Stimulated activated CD4-positive, alpha-beta T cell treated with anti-CD3 and anti-CD28 coated beads, Interleukin-1b, Interleukin-23, amount 100 ng/mL, for 4 hours (primary cell): ENCODE measurements around the gene IFITM5.
"Not testable (repeated sequence)": the region's sequence is repeated elsewhere in the genome, so short reads cannot be mapped to it uniquely, and the experiment has no call there.

Experiments used
- DNase-seq, 2 donors: peaks; one replicate each; pipeline ENCODE4 v3.0.0-alpha.2; 2020; ENCODE audit warnings: low read depth in 2 of 2

Gene IFITM5

GRCh38 chr11:295351-296170 lies 3.8 kb downstream of the IFITM5 start:
- DNase-seq = no peak

DNA sequence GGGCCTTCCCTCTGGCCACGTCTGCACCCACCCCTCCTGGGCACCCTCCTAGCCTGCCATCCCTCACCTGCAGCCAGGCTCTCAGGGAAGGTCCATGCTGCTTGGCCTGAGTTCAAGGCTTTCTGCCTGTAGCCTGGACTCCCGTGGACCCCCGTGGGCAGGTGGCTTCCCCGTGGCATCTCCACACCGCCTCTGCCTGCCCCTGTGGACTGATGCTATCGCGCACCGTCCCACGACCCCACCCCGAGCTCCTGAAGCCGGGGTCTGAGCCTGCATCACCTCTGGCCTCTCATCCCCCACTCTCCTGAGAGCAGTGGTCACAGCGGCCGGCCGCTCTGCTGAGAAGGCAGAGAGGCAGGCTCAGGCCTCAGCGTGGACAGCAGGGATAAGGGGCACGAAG lies 4.5 kb downstream of the IFITM5 start:
- DNase-seq = no peak

GRCh38 chr11:293852-294661 lies 5.3 kb downstream of the IFITM5 start:
- no peak for DNase-seq

GRCh38 chr11:293271-293851 lies 6.0 kb downstream of the IFITM5 start:
- DNase-seq = no peak

DNA sequence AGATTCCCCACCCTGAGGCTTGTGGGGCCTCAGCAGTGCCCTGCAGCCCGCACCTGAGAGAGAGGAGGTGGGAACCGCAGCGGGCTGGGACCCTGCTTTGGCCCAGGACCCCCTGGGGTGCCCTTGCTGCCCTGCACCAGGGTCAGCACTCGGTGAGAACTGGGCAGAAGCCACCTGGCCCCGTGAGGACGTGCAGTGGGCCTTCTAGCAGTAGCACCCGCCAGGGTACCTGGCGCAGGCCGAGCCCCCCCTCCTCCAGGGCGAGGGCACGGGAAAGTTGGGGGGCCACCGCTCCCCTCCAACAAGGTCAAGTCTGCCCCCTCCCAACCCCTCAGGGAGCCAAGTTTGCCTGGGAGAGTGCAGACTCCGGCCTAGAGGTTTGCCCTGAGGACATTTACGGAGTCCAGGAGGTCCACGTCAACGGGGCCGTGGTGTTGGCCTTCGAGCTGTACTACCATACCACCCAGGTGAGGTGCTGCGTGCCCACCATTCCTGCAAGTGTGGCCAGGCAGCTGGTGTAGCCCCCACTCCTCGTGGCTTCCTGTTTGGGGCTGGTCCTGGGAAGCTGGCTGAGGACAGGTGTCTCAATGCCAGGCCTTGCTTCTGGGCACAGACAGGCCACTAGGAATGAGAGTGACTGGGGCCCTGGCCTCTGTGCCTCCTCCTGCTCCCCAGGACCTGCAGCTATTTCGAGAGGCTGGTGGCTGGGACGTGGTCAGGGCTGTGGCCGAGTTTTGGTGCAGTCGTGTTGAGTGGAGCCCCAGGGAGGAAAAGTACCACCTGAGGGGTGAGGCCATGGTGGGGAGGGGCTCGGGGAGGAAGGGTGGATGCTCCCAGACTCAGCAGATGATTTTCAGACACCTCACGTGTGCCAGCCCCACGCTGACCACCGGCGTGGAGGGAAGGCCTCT lies 6.9 kb downstream of the IFITM5 start:
- DNase-seq = no peak

DNA sequence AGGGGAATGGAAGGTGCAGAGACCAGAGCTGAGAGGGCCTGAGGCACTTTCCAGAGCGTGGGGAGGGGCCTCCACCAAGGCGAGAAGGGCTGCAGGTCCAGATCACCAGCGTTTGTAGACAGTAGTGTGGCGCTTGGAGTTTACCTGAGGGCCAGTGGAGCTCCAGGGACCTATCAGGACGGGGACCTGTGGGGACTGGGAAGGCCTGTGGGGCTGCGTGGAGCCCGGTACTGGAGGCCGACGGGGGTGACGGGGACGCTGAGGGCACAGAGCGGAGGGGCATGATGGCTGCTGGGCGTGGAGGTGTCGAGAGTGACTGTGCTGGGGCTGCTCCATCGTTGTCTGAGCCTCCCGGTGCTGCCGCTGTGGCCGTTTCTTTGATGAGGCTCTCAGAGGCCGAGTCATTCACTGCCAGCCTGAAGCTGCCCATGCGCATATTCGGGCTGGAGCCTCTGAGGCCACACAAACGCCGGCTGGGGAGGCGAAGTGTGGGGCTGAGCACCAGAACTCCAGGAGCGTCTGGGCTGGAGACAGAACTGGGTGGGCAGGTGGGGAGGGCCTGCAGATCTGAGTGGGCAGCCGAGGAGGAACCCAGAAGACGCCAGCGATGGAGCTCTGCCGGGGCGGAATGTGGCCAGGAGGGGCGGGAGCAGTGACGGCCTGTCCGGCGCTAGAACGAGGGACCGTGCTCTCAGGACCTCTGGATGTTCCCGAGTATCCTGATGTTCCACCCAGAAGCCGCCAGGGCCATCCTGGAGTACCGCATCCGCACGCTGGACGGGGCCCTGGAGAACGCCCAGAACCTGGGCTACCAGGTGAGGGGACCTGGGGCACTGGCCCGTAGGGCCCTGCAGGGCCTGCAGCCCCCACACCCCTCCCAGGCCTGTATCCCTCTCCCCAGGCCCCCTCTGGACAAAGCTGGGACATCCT lies 7.8 kb downstream of the IFITM5 start:
- DNase-seq = no peak

DNA sequence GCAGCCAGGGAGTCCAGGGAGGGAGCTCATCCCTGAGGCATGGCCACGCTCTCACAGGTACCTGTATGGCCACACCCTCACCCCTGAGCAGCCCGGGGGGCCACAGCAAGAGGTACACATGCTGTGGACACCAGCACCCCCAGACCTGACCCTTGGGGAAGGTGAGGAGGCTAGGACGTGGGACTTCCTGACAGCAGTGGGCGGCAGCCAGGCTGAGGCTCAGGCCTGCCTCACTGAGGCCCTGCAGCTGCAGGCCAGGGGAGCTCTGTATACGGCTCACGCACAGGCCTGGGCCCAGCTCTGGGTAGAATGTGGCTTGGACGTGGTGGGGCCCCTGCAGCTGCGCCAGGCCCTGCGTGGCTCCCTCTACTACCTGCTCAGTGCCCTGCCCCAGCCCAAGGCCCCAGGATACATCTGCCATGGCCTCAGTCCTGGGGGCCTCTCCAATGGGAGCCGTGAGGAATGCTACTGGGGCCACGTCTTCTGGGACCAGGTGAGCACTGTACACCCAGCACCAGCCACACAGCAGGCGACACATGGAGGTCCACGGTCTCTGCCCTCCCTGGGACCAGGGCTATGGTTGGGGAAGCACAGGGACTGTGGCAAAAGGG lies 8.6 kb downstream of the IFITM5 start:
- DNase-seq = no peak

DNA sequence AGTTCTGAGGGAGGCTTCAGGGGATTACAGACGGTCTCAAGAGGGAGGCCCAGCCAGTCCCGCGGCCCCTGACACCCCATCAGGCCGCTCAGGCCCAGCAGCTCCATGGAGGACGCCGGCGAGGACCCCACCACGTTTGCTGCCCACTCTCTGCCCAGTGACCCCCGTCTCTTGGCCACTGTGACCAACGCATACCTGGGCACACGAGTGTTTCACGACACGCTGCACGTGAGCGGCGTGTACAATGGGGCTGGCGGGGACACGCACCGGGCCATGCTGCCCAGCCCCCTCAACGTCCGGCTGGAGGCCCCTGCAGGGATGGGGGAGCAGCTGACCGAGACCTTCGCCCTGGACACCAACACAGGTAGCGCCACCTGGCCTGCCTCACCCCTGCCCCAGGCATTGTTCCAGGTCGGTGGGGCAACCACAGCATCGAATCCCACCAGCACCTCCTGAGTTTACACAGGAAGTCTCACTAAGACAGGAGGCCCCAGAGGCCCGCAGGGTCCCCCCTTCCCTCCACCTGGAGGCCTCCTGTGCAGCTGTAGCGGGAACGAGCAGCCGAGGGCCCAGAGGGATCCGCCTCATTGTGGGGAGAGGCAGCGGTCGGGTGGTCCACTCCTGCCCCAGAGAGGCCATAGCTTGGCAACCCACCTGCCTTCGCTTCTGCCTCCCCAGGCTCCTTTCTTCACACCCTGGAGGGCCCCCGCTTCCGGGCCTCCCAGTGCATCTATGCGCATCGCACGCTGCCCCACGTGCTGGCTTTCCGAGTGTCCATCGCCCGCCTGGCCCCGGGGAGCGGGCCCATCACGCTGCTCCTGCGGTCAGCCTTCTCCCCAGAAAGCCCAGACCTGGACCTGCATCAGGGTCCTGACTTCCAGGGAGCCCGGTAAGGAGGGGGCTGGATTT lies 9.4 kb downstream of the IFITM5 start:
- DNase-seq = no peak

- no peak for DNase-seq
Measured at GRCh38 chr11:289398-289711, 10.0 kb downstream of the IFITM5 start.

DNA sequence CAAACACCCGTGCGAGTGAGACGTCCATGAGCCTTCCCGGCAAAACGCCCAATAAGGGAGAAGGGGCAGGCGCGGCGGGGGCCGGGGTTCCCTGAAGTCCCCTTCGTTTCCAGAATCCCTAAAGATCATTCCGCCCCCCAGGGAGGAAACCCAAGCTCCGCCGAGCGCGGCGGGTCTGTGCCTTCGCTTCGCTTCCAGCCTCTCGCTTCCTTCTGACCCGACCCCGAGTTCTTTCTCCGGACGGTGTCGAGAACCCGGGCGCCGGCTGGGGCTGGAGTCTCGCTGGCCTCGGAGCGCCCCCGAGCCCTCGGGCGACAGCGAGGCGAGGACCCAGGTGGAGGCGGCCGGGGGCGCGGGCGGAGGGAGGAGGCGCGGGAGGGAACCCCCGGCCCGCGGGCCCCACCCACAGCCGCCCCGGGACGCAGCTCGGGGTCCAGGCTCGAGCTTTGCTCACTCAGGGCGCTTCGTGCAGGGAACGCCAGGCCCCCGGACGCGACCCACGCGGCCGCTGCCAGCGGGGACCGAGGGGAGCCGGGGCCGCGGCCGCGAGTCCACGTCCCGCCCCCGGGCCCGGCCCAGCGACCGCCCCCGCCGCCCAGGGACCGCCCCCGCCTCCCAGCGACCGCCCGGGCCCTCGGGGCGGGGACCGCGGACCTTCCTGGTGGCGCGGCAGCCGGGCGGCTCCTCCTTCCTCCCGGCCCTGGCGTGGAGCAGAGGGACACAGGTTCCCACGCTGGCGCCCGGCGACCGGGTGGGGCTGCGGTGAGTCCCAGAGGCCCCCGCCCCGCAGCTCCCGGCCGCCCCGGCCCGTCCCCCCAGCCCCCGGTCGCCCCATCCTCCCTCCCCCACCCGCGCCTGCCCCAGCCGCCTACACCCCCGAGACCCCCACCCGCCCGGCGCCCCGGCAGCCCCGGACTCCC lies 10.6 kb downstream of the IFITM5 start, which contains the start of gene PGGHG:
PGGHG (plus strand) TSS at position 649 of the 920 bp plus-strand sequence. CDS start 691 bp downstream, outside the sequence.
- DNase-seq = no peak

DNA sequence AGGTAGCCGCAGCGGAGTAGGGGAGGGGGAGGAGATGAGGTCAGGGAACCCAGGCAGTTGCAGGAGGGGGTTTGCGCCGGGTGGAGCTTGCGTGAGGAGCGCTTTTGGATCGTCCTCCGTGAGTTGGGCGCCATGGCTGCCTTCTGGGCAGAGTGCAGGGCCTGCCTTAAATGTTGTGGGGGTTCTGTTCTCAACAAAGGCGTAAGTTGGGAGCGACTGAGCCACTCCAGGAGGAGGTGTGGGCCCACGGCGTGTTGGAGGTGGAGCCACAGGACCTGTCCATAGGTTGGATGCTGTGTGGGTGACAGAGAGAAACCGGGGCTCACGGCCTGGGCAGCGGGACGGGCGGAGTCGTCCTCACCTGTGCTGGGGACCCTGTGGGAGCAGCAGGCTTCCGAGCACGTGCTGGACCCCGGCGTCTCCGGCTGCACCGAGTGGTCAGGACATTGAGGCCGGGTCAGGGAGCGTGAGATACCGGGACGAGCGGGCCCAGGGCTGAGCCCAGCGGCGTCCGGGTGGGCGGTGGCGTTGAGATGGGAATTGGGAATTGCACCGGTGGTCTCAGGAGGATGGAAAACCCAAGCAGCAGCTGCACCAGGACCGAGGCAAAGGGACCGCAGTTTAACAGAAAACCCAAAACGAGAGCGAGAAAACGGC lies 11.4 kb downstream of the IFITM5 start:
- DNase-seq = no peak

DNA sequence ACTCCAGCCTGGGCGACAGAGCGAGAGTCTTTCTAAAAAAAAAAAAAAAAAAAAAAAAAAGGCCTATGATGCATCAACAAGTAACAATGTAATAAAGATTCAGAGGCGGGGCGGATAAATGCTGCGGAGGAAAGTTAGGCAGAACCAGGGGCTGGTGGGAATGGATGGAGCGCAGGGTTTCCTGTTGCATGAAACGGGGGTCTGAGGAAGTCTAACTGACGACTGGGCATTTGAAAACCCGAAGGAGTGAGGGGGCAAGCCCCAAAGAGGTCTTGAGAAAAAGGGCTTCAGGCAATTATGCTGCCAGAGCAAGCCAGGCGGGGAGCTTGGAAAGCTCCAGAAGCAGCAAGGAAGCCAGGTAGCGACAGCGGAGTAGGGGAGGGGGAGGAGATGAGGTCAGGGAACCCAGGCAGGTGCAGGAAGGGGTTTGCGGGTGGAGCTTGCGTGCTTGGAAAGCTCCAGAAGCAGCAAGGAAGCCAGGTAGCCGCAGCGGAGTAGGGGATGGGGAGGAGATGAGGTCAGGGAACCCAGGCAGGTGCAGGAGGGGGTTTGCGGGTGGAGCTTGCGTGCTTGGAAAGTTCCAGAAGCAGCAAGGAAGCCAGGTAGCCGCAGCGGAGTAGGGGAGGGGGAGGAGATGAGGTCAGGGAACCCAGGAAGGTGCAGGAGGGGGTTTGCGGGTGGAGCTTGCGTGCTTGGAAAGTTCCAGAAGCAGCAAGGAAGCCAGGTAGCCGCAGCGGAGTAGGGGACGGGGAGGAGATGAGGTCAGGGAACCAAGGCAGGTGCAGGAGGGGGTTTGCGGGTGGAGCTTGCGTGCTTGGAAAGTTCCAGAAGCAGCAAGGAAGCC lies 12.1 kb downstream of the IFITM5 start:
- not testable (repeated sequence) for DNase-seq

DNA sequence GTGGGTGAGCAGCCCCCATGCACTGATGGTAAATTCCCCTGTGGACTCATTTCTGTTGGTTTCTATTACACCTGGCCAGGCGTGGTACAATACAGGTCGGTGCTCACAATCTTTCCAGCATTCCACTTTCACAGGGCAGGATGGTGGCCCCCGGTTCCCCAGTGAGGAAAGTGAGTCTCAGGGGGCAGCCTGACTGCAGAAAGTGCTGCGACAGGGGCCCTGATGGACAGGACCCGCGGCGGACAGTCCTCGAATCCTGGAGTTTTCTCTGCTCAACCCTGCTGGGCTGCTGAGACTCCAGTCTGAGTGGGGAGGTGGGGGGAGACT lies 13.5 kb downstream of the IFITM5 start:
- DNase-seq = no peak

- DNase-seq = no peak
Measured at GRCh38 chr11:285021-285893, 14.1 kb downstream of the IFITM5 start.
